ENCODE data around the gene SH2D6.

Gene SH2D6

GRCh38 chr2:85430752-85431569, 12.4 kb downstream of the SH2D6 start:
- TF ChIP-seq CTCF (IDR thresholded peaks at IDR 0.05; ENCODE audit: borderline replicate concordance, insufficient read depth, low read depth, low read length): no peak
- no peak overlapping the region for H3K4me3 ChIP-seq (ENCODE audit: low read depth, low read length)

GRCh38 chr2:85431570-85432205, 13.2 kb downstream of the SH2D6 start:
- no peak overlapping the region for H3K4me3 ChIP-seq (ENCODE audit: low read depth, low read length)
- no peak for TF ChIP-seq CTCF (IDR thresholded peaks at IDR 0.05; ENCODE audit: borderline replicate concordance, insufficient read depth, low read depth, low read length)

- no peak overlapping the region for H3K4me3 ChIP-seq (ENCODE audit: low read depth, low read length)
- TF ChIP-seq CTCF (IDR thresholded peaks at IDR 0.05; ENCODE audit: borderline replicate concordance, insufficient read depth, low read depth, low read length): no peak
Observed at GRCh38 chr2:85433511-85434089, 15.1 kb downstream of the SH2D6 start.

- no peak for TF ChIP-seq CTCF (IDR thresholded peaks at IDR 0.05; ENCODE audit: borderline replicate concordance, insufficient read depth, low read depth, low read length)
- no peak overlapping the region for H3K4me3 ChIP-seq (ENCODE audit: low read depth, low read length)
Observed at GRCh38 chr2:85434696-85435095, 16.2 kb downstream of the SH2D6 start.

- no peak for TF ChIP-seq CTCF (IDR thresholded peaks at IDR 0.05; ENCODE audit: borderline replicate concordance, insufficient read depth, low read depth, low read length)
- no peak overlapping the region for H3K4me3 ChIP-seq (ENCODE audit: low read depth, low read length)
Observed at GRCh38 chr2:85435220-85435958, 16.9 kb downstream of the SH2D6 start.

GRCh38 chr2:85435981-85436835, 17.7 kb downstream of the SH2D6 start:
- no peak overlapping the region for H3K4me3 ChIP-seq (ENCODE audit: low read depth, low read length)
- no peak for TF ChIP-seq CTCF (IDR thresholded peaks at IDR 0.05; ENCODE audit: borderline replicate concordance, insufficient read depth, low read depth, low read length)
